NCI-H146 treated with DMSO at 0.1 percent for 48 hours (cell line): ENCODE results near the gene AFAP1.
"Not testable (repeated sequence)": the region's sequence is repeated elsewhere in the genome, so short reads cannot be mapped to it uniquely, and the experiment has no call there.

Experiments
- DNase-seq: peaks from one replicate; lab custom pipeline; 2025; ENCODE audit not compliant: unreplicated experiment; lab: John Stamatoyannopoulos, UW

AFAP1 gene

GRCh38 chr4:7922466-7922865 lies 17.2 kb downstream of the AFAP1 start:
- DNase-seq, result no peak

- DNase-seq, result no peak
Measured at GRCh38 chr4:7918981-7919380, 20.7 kb downstream of the AFAP1 start.

- DNase-seq, result not testable (repeated sequence)
Measured at GRCh38 chr4:7918187-7918586, 21.5 kb downstream of the AFAP1 start.

DNA sequence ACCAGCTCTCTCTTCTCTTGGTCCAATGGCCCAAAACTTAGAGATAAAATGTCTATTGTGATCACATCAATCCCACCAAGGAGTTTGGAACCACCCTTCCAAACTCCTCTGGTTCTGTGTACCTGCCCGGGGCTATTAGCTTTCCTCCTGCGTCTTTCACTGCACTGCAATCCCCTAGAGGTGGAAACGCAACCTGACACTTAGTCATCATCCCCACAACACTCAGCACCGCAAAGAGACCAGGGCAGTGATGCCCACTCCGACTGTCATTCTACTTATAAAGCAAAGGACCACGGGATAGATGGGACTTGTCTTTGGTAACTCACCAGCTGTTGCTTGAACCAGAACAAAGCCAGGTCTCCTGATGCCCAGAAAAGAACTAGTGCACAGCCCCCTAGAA lies 22.0 kb downstream of the AFAP1 start:
- peak; percentile 11 for DNase-seq

- DNase-seq, result no peak
Measured at GRCh38 chr4:7915875-7916242, 23.8 kb downstream of the AFAP1 start.

DNA sequence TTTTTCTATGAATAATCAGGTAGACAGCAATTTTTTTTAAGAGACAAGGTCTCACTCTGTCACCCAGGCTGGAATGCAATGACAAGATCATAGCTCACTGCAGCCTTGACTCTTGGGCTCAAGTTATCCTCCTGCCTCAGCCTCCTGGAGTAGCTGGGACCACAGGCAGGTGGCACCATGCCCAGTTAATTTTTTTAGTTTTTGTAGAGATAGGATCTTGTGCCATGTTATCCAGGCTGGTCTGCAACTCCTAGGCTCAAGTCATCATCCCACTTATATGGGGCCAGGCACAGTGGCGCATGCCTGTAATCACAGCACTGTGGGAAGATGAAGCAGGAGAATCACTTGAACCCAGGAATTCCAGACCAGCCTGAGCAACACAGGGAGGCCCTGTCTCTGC lies 26.8 kb downstream of the AFAP1 start:
- no peak for DNase-seq

GRCh38 chr4:7910952-7911578 lies 28.6 kb downstream of the AFAP1 start:
- DNase-seq, result no peak

DNA sequence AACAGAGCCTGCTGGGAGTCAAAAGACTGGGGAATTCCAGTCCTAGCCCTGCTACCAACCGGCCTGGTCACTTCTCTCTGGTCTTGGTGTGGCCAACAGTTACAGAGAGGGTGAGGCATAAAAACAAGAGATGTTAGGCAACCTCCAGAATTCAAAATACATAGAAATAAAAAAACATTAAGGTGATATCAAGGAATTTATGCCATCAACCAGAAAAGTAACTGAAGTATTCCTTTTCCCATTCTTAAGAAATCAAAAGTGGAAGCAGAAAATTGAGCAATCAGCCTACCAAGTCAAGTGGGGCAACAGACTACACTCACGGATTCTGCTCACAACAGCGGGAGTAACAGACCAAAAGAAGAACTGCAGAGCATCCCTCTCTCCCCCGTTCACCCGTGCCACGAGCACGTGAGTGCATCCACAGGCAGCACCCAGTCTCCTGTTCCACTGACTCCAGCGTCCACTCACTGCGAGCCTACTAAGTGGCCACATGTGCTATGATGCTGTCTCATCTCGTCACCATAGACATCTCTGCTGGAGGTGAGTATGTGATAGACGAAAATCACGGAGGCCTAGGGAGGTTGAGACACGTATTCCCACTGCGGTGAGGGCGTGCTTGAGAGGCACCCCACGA lies 29.3 kb downstream of the AFAP1 start:
- DNase-seq, result no peak

GRCh38 chr4:7909463-7910262 lies 30.0 kb downstream of the AFAP1 start:
- peak; percentile 34 for DNase-seq

DNA sequence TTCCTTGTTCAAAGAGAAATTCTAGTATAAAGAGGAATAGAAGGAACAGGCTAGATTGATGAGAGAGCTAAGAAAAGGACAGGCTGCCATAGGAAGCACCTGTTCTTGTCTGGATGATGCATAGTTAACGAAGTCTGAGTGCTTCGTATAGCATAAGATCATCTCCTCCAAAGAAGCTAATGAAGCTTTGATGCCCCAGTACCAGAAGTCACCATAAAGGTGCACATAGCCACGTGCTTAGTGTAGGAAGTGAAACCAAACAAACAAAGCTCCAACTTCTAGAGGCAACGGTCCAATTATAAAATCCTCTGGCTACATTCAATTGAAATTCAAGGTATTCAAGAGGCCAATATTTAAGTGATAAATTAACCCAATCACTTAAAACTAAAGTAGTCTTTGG lies 31.0 kb downstream of the AFAP1 start:
- no peak for DNase-seq

DNA sequence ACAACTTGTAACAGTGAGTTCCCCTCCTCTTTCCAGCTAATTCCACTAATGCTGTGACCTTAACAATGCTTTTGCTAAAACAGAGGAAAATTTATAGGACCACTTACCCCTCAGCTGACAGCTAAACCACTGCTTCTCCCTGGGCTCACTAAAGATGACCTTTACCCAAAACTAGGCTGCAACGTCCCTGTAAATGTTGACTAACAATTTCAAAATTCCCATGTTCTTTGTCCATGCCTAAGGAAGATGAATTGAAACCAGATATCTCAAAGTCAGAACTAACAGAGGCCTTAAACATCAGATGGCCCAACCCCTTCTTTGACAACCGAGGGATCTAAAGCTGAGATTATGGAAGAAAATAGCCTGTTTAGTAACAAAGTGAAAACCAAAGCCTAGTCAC lies 32.5 kb downstream of the AFAP1 start:
- no peak for DNase-seq

DNA sequence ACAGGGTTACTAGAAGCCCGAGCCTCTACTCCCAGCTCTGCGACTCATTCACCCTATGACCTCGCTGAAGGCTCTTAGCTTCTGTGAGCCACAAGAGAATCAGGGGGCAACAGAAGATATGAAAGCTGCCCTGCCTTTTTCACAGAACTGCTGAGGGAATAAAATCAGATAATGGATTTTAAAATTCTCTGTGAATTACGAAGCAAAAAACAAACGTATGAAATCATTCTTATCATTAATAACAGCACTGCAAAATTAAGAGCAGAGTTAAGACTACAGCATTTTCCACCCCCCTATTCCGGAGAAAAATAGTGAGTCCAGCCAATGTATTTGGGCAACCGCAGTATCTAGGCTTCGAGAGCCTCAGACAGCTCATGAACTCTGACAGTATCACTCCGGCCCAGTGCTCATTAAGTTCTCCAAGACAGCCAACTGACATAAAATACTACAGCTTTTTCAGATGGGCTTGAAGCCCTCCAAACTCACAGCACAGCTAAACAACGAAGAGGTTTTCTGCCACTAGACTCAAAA lies 33.4 kb downstream of the AFAP1 start:
- DNase-seq, result no peak

- DNase-seq, result no peak
Measured at GRCh38 chr4:7904952-7905915, 34.4 kb downstream of the AFAP1 start.

DNA sequence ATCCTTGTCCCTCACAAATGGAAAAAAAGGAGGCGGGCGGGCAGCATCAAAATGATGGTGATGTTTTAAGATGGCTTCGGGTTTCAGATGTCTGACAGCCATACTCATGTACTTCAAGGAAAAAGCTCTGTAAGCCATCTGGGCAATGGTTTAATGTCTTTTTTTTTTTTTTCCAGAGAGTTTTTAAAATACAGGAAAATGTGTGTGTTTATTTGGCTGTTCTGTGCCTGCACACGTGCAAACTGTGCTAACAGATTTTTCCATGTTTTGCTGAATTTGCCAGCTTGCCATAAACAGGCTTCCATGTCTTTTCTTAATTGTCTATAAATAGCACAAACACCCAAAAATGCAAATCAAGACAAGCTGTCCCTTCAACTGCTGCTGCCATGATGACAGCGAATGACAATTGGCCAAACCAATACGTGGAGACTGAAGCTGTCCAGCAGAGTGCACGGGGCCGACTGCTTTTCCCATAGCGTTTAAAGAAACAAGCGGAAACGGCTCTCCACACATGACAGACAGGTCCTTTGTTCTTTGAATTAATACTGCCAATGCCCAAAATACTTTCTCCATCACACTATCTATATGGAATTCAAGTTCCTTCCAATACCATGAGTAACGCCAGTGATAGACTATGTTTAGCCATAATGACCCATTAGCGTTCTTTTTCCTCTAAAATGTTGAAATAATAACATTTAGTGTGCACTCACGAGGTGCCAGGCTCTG lies 35.7 kb downstream of the AFAP1 start:
- no peak for DNase-seq

- DNase-seq, result no peak
Measured at GRCh38 chr4:7902826-7903225, 36.8 kb downstream of the AFAP1 start.

- DNase-seq, result peak; percentile 82
Measured at GRCh38 chr4:7902101-7902553, 37.5 kb downstream of the AFAP1 start.

GRCh38 chr4:7901311-7901885 lies 38.3 kb downstream of the AFAP1 start:
- peak; percentile 59 for DNase-seq

DNA sequence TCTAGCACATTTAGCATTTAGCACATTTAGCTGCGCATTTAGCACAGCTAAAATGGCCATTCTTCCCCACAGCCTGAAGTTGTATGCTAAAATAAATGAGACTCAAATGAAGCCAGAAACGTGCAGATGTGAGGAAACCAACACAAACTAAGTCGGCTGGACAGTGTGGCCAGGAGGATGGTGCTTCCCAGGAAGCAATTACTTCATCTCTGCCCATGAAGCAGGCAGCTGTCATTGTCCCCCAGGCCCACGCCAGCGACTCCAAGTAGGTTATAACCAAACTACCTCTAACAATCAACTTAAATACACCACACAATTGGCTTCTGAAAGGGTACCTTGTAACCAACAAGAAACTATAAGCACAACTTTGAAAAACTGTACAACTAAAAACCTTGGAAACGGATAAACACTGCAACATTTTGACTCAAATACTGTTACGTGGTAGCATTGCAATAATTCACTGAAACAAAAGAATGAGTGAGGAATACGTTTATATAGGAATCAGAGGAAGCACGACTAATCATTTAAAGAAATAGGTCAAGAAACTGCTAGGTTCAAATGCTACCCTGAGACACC lies 39.2 kb downstream of the AFAP1 start:
- no peak for DNase-seq

- DNase-seq, result no peak
Measured at GRCh38 chr4:7899184-7899869, 40.3 kb downstream of the AFAP1 start.
